Measurements from ENCODE around the gene DUS3L. TPM values are rescaled to one million over a fixed set of nuclear protein-coding genes. Genes with fewer than 3 reads are reported as not detected.

The DUS3L gene
- total RNA-seq, 4 donors from 2014 or later = 27.4 to 132 (median 30.4) TPM

DNA sequence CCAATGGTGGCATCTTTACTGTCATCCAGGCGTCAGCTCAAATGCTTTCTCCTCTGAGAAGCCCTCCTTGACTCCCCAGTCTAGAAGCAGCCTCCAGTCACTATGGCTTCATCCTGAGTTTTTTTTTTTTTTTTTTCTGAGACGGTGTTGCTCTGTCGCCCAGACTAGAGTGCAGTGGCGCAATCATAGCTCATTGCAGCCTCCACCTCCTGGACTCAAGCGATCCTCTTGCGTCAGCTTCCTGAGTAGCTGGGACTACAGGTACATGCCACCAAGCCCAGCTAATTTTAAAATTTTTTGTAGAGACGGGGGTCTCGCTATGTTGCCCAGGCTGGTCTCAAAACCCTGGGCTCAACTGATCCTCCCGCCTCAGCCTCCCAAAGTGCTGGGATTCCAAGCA lies 18.1 kb upstream of the DUS3L start:
- DNase-seq (ENCODE audit: low spot score) (no peak), ATAC-seq (ENCODE audit: low FRiP score) (no peak)

GRCh38 chr19:5808120-5808816 lies 17.3 kb upstream of the DUS3L start:
- ATAC-seq (ENCODE audit: low FRiP score) (no peak), DNase-seq (ENCODE audit: low spot score) (no peak)
- TF ChIP-seq CTCF (IDR thresholded peaks at IDR 0.05) = no peak

More for the DNA sequence above, 18.1 kb upstream of the DUS3L start:
- TF ChIP-seq CTCF (IDR thresholded peaks at IDR 0.05) = no peak

DNA sequence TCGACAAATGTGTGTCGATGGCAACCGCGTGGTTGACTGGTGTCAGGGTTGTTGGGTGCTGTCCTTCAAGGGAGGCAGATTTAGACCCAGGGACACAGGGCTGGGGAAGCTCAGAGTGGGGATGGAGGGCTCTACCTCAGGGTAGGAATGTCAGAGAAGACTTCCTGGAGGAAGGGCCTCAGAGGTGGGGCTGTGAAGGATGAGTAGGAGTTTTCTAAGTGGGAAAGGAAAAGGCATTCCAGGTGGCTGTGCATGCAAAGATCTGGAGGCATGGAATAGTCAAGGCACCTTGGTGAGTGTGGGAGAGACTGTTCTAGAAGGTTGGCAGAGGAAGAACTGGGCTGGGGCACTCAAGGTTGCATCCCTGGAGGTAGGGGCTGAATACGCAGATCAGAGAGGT lies 15.9 kb upstream of the DUS3L start:
- no peak for DNase-seq (ENCODE audit: low spot score)
- no peak for ATAC-seq (ENCODE audit: low FRiP score)
- no peak for TF ChIP-seq CTCF (IDR thresholded peaks at IDR 0.05)

- ATAC-seq (ENCODE audit: low FRiP score) (no peak), DNase-seq (ENCODE audit: low spot score) (no peak)
- no peak for TF ChIP-seq CTCF (IDR thresholded peaks at IDR 0.05)
Measured at GRCh38 chr19:5806133-5806489, 15.1 kb upstream of the DUS3L start.

DNA sequence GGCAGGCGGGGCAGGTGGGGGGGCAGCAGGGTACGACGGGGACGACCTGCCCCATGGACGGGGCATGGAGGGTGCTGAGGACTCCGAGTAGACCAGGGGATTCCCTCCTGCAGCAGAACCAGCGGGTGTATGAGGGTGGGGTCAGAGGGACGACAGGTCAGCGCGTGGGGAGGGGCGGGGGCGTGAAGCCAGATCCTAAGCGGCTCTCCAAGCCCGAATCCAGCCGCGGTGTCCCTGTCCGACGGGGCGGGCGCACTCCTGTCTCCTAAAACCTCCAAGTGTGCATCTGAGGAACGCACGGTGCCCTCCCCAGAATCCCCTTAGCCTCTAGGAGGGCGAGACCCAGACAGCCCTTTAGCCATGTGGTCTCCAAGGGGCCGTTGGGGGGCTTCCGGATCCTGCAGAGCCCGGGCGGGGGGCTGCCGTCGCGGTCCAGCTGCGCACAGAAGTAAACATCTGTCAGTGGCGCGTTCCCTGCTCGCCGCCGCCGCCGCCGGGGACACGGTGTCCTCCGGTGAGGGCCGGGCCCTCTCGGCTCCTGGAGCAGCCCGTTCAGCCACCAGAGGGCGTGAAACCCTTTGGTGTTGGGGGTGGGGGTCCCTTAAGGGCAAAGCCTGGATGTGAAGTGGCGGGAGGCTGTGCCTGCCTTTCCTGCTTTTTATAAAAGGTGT lies 14.6 kb upstream of the DUS3L start:
- TF ChIP-seq CTCF (IDR thresholded peaks at IDR 0.05) = no peak
- DNase-seq (ENCODE audit: low spot score) (no peak), ATAC-seq (ENCODE audit: low FRiP score) (no peak)

DNA sequence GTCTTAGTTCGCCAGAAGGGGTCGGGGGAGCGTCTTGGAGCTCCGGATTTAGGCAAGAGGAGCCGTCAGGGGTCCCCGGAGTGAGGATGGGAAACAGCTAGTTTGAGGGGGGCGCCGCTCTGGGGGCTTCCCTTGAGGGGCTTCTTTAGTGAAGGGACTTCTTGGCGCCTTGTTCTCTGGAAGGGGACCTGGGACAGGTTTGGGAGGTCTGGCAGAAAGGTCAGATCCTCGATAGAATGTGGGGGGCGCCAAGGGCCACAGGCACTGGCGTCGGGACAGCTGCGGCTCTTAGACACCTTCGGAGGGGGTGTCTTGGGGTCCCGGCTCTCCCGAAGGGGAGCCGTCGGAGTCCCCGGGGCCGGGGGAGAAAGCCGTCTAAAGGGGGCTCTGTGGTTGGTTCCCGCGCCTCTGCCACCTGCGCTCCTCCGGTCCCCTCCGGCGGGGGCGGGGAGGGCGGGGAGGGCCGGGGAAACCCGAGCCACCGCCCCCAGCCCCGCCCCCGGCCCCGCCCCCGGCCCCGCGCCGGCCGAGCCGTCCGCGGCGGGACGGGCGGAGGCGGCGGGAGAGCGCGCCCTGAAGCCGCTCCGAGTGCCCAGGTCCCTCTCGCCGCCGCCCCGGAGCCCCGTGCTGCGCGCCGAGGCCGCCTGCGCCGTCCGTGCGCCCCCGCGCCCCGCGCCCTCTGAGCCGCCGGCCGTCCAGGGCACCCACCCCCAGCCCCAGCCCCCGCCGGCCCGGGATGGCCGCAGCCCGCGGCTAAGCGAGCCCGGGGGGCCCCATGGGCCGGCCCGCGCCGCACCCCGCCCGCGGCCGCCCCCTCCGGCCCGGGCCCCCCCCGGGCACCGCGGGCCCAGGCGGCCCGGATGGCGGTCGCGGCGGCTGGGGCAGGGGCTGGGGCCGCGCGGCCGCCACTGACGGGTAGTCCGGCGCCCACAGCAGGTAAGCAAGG lies 13.8 kb upstream of the DUS3L start, which contains the start of gene NRTN:
Gene NRTN (plus strand): TSS at position 552 of the 946 bp plus-strand sequence. CDS start 19,099 bp downstream, outside the sequence.
- no peak for TF ChIP-seq CTCF (IDR thresholded peaks at IDR 0.05)
- no peak for DNase-seq (ENCODE audit: low spot score)
- ATAC-seq (ENCODE audit: low FRiP score) = peak; percentile 9

All from omental fat pad (tissue), 4 donors.